Activated B cell treated with CpG ODN at 0.5 μM for 24 hours (primary cell): ENCODE measurements around the gene CSTF2. TPM values are rescaled to one million over a fixed set of nuclear protein-coding genes. Genes with fewer than 3 reads are reported as not detected.
A peak's percentile ranks its signal among the peaks of the same experiment; 100 is the strongest.
"Not testable (repeated sequence)": the region's sequence is repeated elsewhere in the genome, so short reads cannot be mapped to it uniquely, and the experiment has no call there.

Source experiments
- ATAC-seq: fragments of 200-7000 bp; cut with Tn5 transposase; one replicate; pipeline ENCODE4 v1.10.0; 2021; ENCODE audit warnings: low read depth, mild to moderate bottlenecking, moderate library complexity
- CTCF ChIA-PET: fragments of 350-600 bp; sonication (Branson Sonifier 250); formaldehyde crosslinking; loops from one replicate; lab custom pipeline; 2021; ENCODE audit warnings: antibody characterized with exemption; lab: Charles Lee
- POLR2A ChIA-PET: fragments of 350-600 bp; sonication (Branson Sonifier 250); formaldehyde crosslinking; loops from one replicate; lab custom pipeline; 2021; ENCODE audit warnings: antibody characterized with exemption; lab: Charles Lee
- DNase-seq: peaks from one replicate; pipeline ENCODE4 v3.0.0; 2022
- H3K27ac Mint-ChIP-seq: one replicate; pipeline ENCODE4 v1.8.0; 2020; ENCODE audit warnings: mixed read lengths
- H3K27me3 Mint-ChIP-seq: one replicate; pipeline ENCODE4 v1.8.0; 2021; ENCODE audit warnings: mixed read lengths
- H3K36me3 Mint-ChIP-seq: one replicate; pipeline ENCODE4 v1.8.0; 2021; ENCODE audit warnings: low read depth, mixed read lengths
- H3K4me1 Mint-ChIP-seq: one replicate; pipeline ENCODE4 v1.8.0; 2021; ENCODE audit warnings: mixed read lengths
- H3K4me3 Mint-ChIP-seq: one replicate; pipeline ENCODE4 v1.8.0; 2020; ENCODE audit warnings: mild to moderate bottlenecking, mixed read lengths
- H3K9me3 Mint-ChIP-seq: one replicate; pipeline ENCODE4 v1.8.0; 2020; ENCODE audit warnings: mixed read lengths
- CTCF ChIP-seq: fragments of 200-600 bp; IDR thresholded peaks from one replicate; pipeline ENCODE4 v1.8.0; 2022; ENCODE audit warnings: antibody characterized with exemption, mild to moderate bottlenecking
- intact Hi-C: fragments of 100-400 bp; cut with micrococcal nuclease; formaldehyde crosslinking; loops from one replicate; pipeline ENCODE4 v1.15.1; 2024
- total RNA-seq: library from RNA; stranded (reverse); gene quantifications from 2 replicates; pipeline ENCODE4 v1.2.3, GENCODE V29; 2022

The CSTF2 gene
- 27.7 TPM in 2 replicates for total RNA-seq

GRCh38 chrX:100819837-100820666, at the start of gene CSTF2:
Gene CSTF2 (plus strand): TSS chrX:100820391. CDS start chrX:100820417, 26 bp downstream.
- no peak for TF ChIP-seq CTCF
- peak; percentile 68 for DNase-seq
- H3K9me3 Mint-ChIP-seq, result no peaks in the 10 kb centered on the region
- H3K27me3 Mint-ChIP-seq, result peaks cover 5% of the 10 kb centered on the region
- ATAC-seq, result peak; percentile 96
- peak within 1 kb of the TSS; percentile 94 for H3K27ac Mint-ChIP-seq
- CTCF ChIA-PET, result interaction anchor here (1.0 kb wide), 1 partner anchor 10 kb away, joined by 3 read pairs; no protein-coding TSS in a partner anchor
- intact Hi-C loops, result loop anchor here (1.0 to 10.0 kb wide), 4 partner anchors 9 to 585 kb away; partner anchors contain the start of genes CENPI, GLA and HNRNPH2
- POLR2A ChIA-PET, result interaction anchor here (0.9 to 1.3 kb wide), 3 partner anchors 9 to 1111 kb away, joined by 3 to 17 read pairs (median 4); no protein-coding TSS in a partner anchor
- H3K4me1 Mint-ChIP-seq, result peaks cover 4% of the 10 kb centered on the region
- peaks cover 34% of the 10 kb centered on the region for H3K36me3 Mint-ChIP-seq
- peak within 1 kb of the TSS; percentile 93 for H3K4me3 Mint-ChIP-seq

- H3K36me3 Mint-ChIP-seq, POLR2A ChIA-PET, DNase-seq, H3K27ac Mint-ChIP-seq, H3K9me3 Mint-ChIP-seq, CTCF ChIA-PET, H3K4me1 Mint-ChIP-seq, H3K4me3 Mint-ChIP-seq, H3K27me3 Mint-ChIP-seq, intact Hi-C loops, ATAC-seq: not testable (repeated sequence)
These were observed 23.8 kb upstream of the CSTF2 start for GRCh38 chrX:100796371-100796770.

- Mint-ChIP-seq H3K36me3 (no peaks in the 10 kb centered on the region), H3K27me3 (no peaks in the 10 kb centered on the region), H3K9me3 (no peaks in the 10 kb centered on the region), H3K4me1 (no peaks in the 10 kb centered on the region), H3K27ac (no peak overlapping the region), H3K4me3 (no peak overlapping the region)
- DNase-seq, result no peak
- no peak for TF ChIP-seq CTCF
- intact Hi-C loops, result no loop called here
- ChIA-PET CTCF (no interaction called here), POLR2A (no interaction called here)
- no peak for ATAC-seq
These were observed 22.8 kb upstream of the CSTF2 start for GRCh38 chrX:100797359-100797758.

- intact Hi-C loops, result no loop called here
- Mint-ChIP-seq H3K36me3 (no peaks in the 10 kb centered on the region), H3K4me3 (no peak overlapping the region), H3K4me1 (no peaks in the 10 kb centered on the region), H3K27me3 (no peaks in the 10 kb centered on the region), H3K9me3 (no peaks in the 10 kb centered on the region), H3K27ac (no peak overlapping the region)
- ATAC-seq (no peak), DNase-seq (no peak)
- TF ChIP-seq CTCF, result no peak
- ChIA-PET CTCF (no interaction called here), POLR2A (no interaction called here)
These were observed 21.5 kb upstream of the CSTF2 start for GRCh38 chrX:100798484-100799214.

- intact Hi-C loops, result no loop called here
- no peak for DNase-seq
- CTCF ChIA-PET, result no interaction called here
- no peak overlapping the region for H3K4me3 Mint-ChIP-seq
- H3K36me3 Mint-ChIP-seq, result peaks cover 2% of the 10 kb centered on the region
- H3K27ac Mint-ChIP-seq, result no peak overlapping the region
- POLR2A ChIA-PET, result no interaction called here
- no peak for ATAC-seq
- H3K27me3 Mint-ChIP-seq, result peaks cover 2% of the 10 kb centered on the region
- H3K9me3 Mint-ChIP-seq, result peaks cover 10% of the 10 kb centered on the region
- H3K4me1 Mint-ChIP-seq, result no peaks in the 10 kb centered on the region
- no peak for TF ChIP-seq CTCF
These were observed 17.3 kb upstream of the CSTF2 start for GRCh38 chrX:100802843-100803242.
